K562 treated with DMSO at 1 percent for 48 hours (cell line): ENCODE measurements around the gene HAPSTR1. TPM values are rescaled to one million over a fixed set of nuclear protein-coding genes. Genes with fewer than 3 reads are reported as not detected.

Experiments
- total RNA-seq: library from RNA; unstranded; fragments of 300-600 nt; gene quantifications from 2 replicates; pipeline ENCODE4 v1.2.3, GENCODE V29; 2022; ENCODE audit warnings: low replicate concordance; ENCODE audit errors: extremely low read depth

HAPSTR1 gene, protein sequence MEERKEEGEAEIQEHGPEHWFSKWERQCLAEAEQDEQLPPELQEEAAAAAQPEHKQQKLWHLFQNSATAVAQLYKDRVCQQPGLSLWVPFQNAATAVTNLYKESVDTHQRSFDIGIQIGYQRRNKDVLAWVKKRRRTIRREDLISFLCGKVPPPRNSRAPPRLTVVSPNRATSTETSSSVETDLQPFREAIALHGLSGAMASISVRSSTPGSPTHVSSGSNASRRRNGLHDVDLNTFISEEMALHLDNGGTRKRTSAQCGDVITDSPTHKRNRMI
- not detected in 2 replicates for total RNA-seq

GRCh38 chr16:9090960-9091866 is at the start of gene HAPSTR1:
Gene HAPSTR1 (plus strand): TSS chr16:9091644. CDS start chr16:9092045, 401 bp downstream.

Other genes starting within 250 kb of the HAPSTR1 start
- not detected in 2 replicates for gene CARHSP1, start 222.6 kb upstream of the HAPSTR1 start, total RNA-seq
- not detected in 2 replicates for gene LITAFD, start 209.3 kb upstream of the HAPSTR1 start, total RNA-seq
- not detected in 2 replicates for gene USP7, start 127.7 kb upstream of the HAPSTR1 start, total RNA-seq